ENCODE results near the gene USP32.

USP32 gene

GRCh38 chr17:60129164-60129563 lies 262.8 kb downstream of the USP32 start:
- no peak for DNase-seq (ENCODE audit: low spot score)
